ENCODE results near the gene PHKA2.

- TF ChIP-seq, protein P1, sequence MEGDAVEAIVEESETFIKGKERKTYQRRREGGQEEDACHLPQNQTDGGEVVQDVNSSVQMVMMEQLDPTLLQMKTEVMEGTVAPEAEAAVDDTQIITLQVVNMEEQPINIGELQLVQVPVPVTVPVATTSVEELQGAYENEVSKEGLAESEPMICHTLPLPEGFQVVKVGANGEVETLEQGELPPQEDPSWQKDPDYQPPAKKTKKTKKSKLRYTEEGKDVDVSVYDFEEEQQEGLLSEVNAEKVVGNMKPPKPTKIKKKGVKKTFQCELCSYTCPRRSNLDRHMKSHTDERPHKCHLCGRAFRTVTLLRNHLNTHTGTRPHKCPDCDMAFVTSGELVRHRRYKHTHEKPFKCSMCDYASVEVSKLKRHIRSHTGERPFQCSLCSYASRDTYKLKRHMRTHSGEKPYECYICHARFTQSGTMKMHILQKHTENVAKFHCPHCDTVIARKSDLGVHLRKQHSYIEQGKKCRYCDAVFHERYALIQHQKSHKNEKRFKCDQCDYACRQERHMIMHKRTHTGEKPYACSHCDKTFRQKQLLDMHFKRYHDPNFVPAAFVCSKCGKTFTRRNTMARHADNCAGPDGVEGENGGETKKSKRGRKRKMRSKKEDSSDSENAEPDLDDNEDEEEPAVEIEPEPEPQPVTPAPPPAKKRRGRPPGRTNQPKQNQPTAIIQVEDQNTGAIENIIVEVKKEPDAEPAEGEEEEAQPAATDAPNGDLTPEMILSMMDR (IDR thresholded peaks at IDR 0.05), result no peak
- TF ChIP-seq POLR2AphosphoS5 (IDR thresholded peaks at IDR 0.05) (no peak), POLR2A (IDR thresholded peaks at IDR 0.05) (no peak)
Measured at GRCh38 chrX:18887825-18888212, 96.1 kb downstream of the PHKA2 start.
